Prostate gland (tissue), 2 donors: ENCODE measurements around the gene STAT4. TPM values are rescaled to one million over a fixed set of nuclear protein-coding genes. Genes with fewer than 3 reads are reported as not detected.

Experiments
- DNase-seq: peaks from one replicate; pipeline ENCODE4 v3.0.0-alpha.2; 2019; ENCODE audit warnings: low spot score
- H3K27ac ChIP-seq, 2 donors: fragments of 200-600 bp; sonication (generic); 2 replicates each; pipeline ENCODE4 v1.5.1; 2017 to 2019
- H3K27me3 ChIP-seq: fragments of 200-600 bp; sonication (generic); replicated peaks from 2 replicates; pipeline ENCODE4 v1.5.1; 2019; ENCODE audit not compliant: insufficient read depth
- H3K36me3 ChIP-seq, 2 donors: fragments of 200-600 bp; sonication (generic); 1 replicate in 1 of 2; 2 replicates in 1 of 2; pipeline versions ENCODE4 v1.5.1 to v1.8.1; 2017 to 2019
- H3K4me1 ChIP-seq: fragments of 200-600 bp; sonication (generic); replicated peaks from 2 replicates; pipeline ENCODE4 v1.5.1; 2019
- H3K4me3 ChIP-seq, 2 donors: fragments of 200-600 bp; sonication (generic); 2 replicates each; pipeline ENCODE4 v1.5.1; 2017 to 2019
- H3K9me3 ChIP-seq: fragments of 200-600 bp; sonication (generic); 2 replicates; pipeline ENCODE4 v1.5.1; 2017
- POLR2A ChIP-seq: fragments of 450-650 bp; IDR thresholded peaks from one replicate; pipeline ENCODE4 v1.6.1; 2016; ENCODE audit warnings: antibody characterized with exemption, mild to moderate bottlenecking
- POLR2AphosphoS5 ChIP-seq: sonication (generic); formaldehyde crosslinking; IDR thresholded peaks from one replicate; pipeline ENCODE4 v1.6.1; 2017; ENCODE audit warnings: antibody characterized with exemption
- WGBS: methylation state at CpG from one replicate; pipeline ENCODE4 v1.1.5; 2018; 5-methylcytosine and 5-hydroxymethylcytosine counted together
- intact Hi-C: fragments of 100-400 bp; cut with DNase I; formaldehyde crosslinking; loops from one replicate; pipeline ENCODE4 v1.14.2; 2022
- total RNA-seq, 2 donors: library from RNA; depleted of rRNA; stranded (reverse); fragments of >200 nt; gene quantifications; one replicate each; pipeline ENCODE4 v1.1.0, GENCODE V29; 2016
- TF ChIP-seq, protein P1 (sequence below), 4 experiments: fragments of 200-600 bp in 2 of 4; fragments of 450-650 bp in 2 of 4; sonication (generic) in 2 of 4; IDR thresholded peaks; 1 replicate in 3 of 4; 2 replicates in 1 of 4; pipeline ENCODE4 v1.5.1; 2016 to 2019; ENCODE audit warnings: antibody characterized with exemption in 4 of 4, mild to moderate bottlenecking in 2 of 4, moderate library complexity in 2 of 4

STAT4 gene
- total RNA-seq, 2 donors from 2014 or later: 0.41 to 8.8 TPM

DNA sequence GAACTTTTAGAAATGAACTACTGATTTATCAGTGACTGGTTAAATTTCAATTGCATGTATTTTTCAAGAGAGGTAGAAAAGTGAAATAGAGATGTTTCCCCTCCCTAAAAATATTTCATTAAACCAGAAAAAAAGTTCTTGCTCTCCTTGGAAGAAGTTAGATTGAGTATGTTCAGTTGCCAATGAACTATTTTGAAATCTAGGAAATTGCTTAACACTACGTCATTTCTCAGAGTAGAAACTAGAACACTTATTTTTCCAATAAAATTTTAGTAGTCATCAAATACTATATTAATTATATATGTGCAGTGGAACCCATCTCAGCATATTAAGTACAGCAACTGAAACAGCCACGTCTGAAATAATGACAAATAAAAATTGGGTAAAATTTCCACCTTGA lies 85.0 kb downstream of the STAT4 start:
- Histone ChIP-seq H3K27me3 (no peaks in the 10 kb centered on the region), H3K27ac (no peak overlapping the region), H3K4me1 (no peaks in the 10 kb centered on the region), H3K36me3 (no peaks in the 10 kb centered on the region), H3K9me3 (no peaks in the 10 kb centered on the region), H3K4me3 (no peak overlapping the region)
- no peak for DNase-seq
- WGBS: 39% methylated on average over 2 of the region's 2 CpGs
- intact Hi-C loops: no loop called here
- TF ChIP-seq, protein P1, sequence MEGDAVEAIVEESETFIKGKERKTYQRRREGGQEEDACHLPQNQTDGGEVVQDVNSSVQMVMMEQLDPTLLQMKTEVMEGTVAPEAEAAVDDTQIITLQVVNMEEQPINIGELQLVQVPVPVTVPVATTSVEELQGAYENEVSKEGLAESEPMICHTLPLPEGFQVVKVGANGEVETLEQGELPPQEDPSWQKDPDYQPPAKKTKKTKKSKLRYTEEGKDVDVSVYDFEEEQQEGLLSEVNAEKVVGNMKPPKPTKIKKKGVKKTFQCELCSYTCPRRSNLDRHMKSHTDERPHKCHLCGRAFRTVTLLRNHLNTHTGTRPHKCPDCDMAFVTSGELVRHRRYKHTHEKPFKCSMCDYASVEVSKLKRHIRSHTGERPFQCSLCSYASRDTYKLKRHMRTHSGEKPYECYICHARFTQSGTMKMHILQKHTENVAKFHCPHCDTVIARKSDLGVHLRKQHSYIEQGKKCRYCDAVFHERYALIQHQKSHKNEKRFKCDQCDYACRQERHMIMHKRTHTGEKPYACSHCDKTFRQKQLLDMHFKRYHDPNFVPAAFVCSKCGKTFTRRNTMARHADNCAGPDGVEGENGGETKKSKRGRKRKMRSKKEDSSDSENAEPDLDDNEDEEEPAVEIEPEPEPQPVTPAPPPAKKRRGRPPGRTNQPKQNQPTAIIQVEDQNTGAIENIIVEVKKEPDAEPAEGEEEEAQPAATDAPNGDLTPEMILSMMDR (IDR thresholded peaks at IDR 0.05): no peak
- TF ChIP-seq POLR2AphosphoS5 (no peak), POLR2A (no peak)

DNA sequence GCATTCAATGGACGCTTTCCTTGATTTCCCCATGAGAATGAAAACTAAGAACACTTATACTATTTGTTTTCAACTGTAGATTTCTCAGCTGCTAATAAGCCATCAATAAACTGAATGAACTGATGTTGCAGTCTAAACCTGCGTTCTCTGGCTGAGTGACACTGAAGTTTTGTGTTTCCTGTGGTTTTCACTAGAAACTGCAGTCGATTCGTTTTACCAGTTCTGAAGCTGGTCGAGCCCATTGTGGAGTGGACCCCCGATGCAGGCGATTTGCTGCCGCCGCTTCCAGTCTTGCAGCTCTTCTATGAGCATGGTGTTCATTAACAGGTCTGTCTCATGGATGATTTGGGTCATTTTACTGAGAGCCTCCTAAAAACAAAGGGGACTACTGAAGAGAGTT lies 86.2 kb downstream of the STAT4 start:
- H3K27ac ChIP-seq: no peak overlapping the region
- TF ChIP-seq POLR2A (no peak), POLR2AphosphoS5 (no peak)
- TF ChIP-seq, protein P1 (IDR thresholded peaks at IDR 0.05): no peak
- H3K36me3 ChIP-seq: no peaks in the 10 kb centered on the region
- no peaks in the 10 kb centered on the region for H3K9me3 ChIP-seq
- H3K4me3 ChIP-seq: no peak overlapping the region
- H3K4me1 ChIP-seq: no peaks in the 10 kb centered on the region
- no peak for DNase-seq
- WGBS: 79% methylated on average over 9 of the region's 9 CpGs
- intact Hi-C loops: no loop called here
- H3K27me3 ChIP-seq: no peaks in the 10 kb centered on the region

DNA sequence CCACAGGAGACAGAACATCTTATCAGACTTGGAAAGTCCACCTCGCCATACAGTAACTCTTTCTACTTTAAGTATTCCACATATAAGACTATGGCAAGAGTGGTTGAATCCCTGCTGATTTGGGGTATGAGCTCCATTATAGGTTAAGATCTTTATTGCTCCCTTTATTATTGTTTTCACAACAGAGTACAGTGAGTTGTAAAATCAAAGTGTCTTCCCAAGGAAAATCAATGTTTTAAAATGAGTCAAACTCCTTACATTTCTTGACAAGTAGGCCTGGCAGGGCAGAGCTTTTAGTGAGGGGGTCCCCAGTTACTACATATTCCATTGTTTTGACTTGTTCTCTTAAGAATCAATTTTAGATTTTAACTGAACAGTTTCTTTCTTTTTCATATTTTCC lies 87.2 kb downstream of the STAT4 start:
- Histone ChIP-seq H3K9me3 (no peaks in the 10 kb centered on the region), H3K36me3 (no peaks in the 10 kb centered on the region), H3K27ac (no peak overlapping the region), H3K4me3 (no peak overlapping the region), H3K4me1 (no peaks in the 10 kb centered on the region), H3K27me3 (no peaks in the 10 kb centered on the region)
- 93% methylated on average over 1 of the region's 1 CpG for WGBS
- no peak for DNase-seq
- TF ChIP-seq POLR2A: no peak
- TF ChIP-seq POLR2AphosphoS5: no peak
- TF ChIP-seq, protein P1 (IDR thresholded peaks at IDR 0.05): no peak
- intact Hi-C loops: no loop called here

DNA sequence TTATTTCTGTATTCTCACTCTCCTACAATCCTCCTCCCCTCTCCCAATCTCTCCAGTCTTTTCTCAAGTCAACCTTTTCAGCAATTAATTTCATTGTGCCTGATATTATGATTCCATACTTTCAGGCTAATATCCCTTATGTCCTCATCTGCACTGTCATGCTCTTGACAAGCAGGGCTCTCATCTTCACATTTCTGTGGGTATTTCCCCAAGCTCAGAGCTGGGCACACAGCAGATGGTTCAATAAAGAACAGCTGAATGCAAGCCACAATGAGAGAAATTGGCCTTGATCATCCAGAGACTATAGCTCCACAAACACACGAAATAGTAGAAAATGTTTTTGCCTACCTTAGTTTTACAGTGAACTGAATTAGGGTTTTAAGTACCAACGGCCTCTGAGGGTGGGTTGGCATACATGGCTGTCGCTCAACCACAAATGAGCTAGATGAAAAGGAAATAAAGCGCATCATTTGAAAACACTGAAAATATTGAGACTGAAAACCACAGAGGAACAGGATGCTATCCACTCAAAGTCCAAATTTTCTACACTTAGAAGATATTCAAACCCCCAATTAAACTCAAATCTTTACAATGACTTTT lies 89.3 kb downstream of the STAT4 start:
- 87% methylated on average over 4 of the region's 4 CpGs for WGBS
- intact Hi-C loops: no loop called here

DNA sequence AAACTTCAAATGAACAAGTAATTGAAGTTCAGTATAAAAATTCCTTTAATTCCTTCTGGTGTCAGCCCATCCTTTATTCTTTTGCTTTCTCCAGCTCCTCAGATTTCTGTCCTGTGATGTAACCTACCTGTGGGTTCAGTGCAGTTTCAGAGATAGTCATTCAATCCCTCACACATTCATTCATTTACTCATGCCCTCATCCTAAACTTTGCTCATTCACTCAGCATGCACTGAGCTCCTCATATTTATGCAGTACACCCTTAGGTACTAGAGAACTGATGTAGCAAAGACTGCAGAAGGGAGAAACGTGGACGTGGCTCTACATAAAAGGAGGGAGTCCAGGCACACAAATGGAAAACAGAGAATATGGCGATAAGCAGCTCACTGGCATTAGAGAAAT lies 91.5 kb downstream of the STAT4 start:
- H3K4me3 ChIP-seq: no peak overlapping the region
- no peak overlapping the region for H3K27ac ChIP-seq
- H3K36me3 ChIP-seq: no peaks in the 10 kb centered on the region
- no peaks in the 10 kb centered on the region for H3K27me3 ChIP-seq
- no peaks in the 10 kb centered on the region for H3K4me1 ChIP-seq
- DNase-seq: no peak
- 91% methylated on average over 3 of the region's 3 CpGs for WGBS
- no peaks in the 10 kb centered on the region for H3K9me3 ChIP-seq
- intact Hi-C loops: loop anchor here (10.0 kb wide), 1 partner anchor 465 kb away; no protein-coding TSS in a partner anchor
- TF ChIP-seq POLR2A (no peak), POLR2AphosphoS5 (no peak)
- TF ChIP-seq, protein P1 (IDR thresholded peaks at IDR 0.05): no peak

More for the DNA sequence above, 89.3 kb downstream of the STAT4 start:
- Histone ChIP-seq H3K9me3 (no peaks in the 10 kb centered on the region), H3K4me1 (no peaks in the 10 kb centered on the region), H3K4me3 (no peak overlapping the region), H3K27ac (no peak overlapping the region), H3K36me3 (no peaks in the 10 kb centered on the region), H3K27me3 (no peaks in the 10 kb centered on the region)
- no peak for DNase-seq
- TF ChIP-seq POLR2A (no peak), POLR2AphosphoS5 (no peak)
- TF ChIP-seq, protein P1 (IDR thresholded peaks at IDR 0.05): no peak
